Activated T-cell treated with anti-CD3 and anti-CD28 coated beads, Interleukin-2, amount 50 U/mL, for 24 hours (primary cell): ENCODE measurements around the gene NDE1.
"Not testable (repeated sequence)": the region's sequence is repeated elsewhere in the genome, so short reads cannot be mapped to it uniquely, and the experiment has no call there.

ENCODE experiments used
- DNase-seq: peaks from one replicate; pipeline ENCODE4 v3.0.0-alpha.2; 2020
- H3K27ac Mint-ChIP-seq: 2 replicates; pipeline ENCODE4 v1.8.0; 2020; ENCODE audit warnings: mild to moderate bottlenecking, mixed read lengths
- H3K27me3 Mint-ChIP-seq: 2 replicates; pipeline ENCODE4 v1.8.0; 2020; ENCODE audit warnings: mixed read lengths
- H3K36me3 Mint-ChIP-seq: 2 replicates; pipeline ENCODE4 v1.8.0; 2020; ENCODE audit warnings: low read depth, mixed read lengths
- H3K4me1 Mint-ChIP-seq: 2 replicates; pipeline ENCODE4 v1.8.0; 2020; ENCODE audit warnings: low read depth, mixed read lengths
- H3K4me3 Mint-ChIP-seq: 2 replicates; pipeline ENCODE4 v1.8.0; 2020; ENCODE audit warnings: mild to moderate bottlenecking, moderate library complexity, mixed read lengths
- H3K9me3 Mint-ChIP-seq: 2 replicates; pipeline ENCODE4 v1.8.0; 2020; ENCODE audit warnings: mixed read lengths

NDE1 gene

DNA sequence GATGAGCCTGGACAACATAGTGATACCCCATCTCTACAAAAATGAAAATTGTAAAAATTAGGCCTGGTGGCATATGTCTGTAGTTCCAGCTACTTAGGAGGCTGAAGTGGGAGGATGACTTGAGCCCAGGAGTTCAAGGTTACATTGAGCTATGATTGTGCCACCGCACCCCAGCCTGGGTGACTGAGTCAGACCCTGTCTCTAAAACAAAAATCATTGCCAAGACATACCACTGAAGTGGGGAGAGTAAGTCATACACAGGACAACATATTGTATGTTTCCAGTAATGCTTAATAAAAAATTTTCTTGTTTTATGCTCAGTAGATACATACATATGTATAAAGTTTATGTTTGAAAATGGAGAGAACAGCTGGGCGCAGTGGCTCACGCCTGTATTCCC, 39.2 kb downstream of the NDE1 start:
- peak overlapping the region; percentile 26 for H3K27ac Mint-ChIP-seq
- H3K4me1 Mint-ChIP-seq, result no peaks in the 10 kb centered on the region
- no peak overlapping the region for H3K4me3 Mint-ChIP-seq
- peaks cover 97% of the 10 kb centered on the region for H3K36me3 Mint-ChIP-seq
- no peaks in the 10 kb centered on the region for H3K9me3 Mint-ChIP-seq
- no peak for DNase-seq
- H3K27me3 Mint-ChIP-seq, result no peaks in the 10 kb centered on the region

DNA sequence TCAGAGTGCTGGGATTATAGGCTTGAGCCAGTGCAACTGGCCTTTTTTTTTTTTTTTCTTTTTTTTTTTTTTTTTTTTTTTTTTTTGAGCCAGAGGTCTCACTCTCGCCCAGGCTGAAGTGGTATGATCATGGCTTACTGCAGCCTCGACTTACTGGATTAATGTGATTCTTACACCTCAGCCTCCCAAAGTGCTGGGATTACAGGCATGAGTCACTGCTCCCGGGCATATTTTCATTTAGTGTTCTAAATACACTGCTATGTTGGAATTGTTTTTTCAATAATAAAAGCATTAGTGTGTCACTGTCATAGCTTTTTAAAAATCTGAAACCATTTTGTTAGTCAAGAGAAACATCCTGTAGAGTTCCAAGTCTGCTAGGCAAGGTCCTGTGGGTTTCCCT, 40.3 kb downstream of the NDE1 start:
- DNase-seq, result no peak
- H3K27me3 Mint-ChIP-seq, result no peaks in the 10 kb centered on the region
- peak overlapping the region; percentile 26 for H3K27ac Mint-ChIP-seq
- no peaks in the 10 kb centered on the region for H3K4me1 Mint-ChIP-seq
- no peak overlapping the region for H3K4me3 Mint-ChIP-seq
- H3K9me3 Mint-ChIP-seq, result no peaks in the 10 kb centered on the region
- H3K36me3 Mint-ChIP-seq, result peaks cover 97% of the 10 kb centered on the region

DNA sequence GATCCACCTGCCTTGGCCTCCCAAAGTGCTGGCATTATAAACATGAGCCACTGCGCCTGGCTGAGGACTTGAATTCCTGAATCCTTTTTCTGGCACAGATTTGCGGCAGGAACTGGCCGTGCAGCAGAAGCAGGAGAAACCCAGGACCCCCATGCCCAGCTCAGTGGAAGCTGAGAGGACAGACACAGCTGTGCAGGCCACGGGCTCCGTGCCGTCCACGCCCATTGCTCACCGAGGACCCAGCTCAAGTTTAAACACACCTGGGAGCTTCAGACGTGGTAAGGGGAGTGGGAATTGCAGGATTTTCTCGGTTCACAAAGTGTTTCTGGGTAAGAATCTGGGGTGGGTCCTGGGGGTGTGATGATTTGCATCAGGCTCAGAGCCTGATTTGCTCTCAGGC, 41.0 kb downstream of the NDE1 start:
- Mint-ChIP-seq H3K4me1 (no peaks in the 10 kb centered on the region), H3K36me3 (peaks cover 94% of the 10 kb centered on the region)

DNA sequence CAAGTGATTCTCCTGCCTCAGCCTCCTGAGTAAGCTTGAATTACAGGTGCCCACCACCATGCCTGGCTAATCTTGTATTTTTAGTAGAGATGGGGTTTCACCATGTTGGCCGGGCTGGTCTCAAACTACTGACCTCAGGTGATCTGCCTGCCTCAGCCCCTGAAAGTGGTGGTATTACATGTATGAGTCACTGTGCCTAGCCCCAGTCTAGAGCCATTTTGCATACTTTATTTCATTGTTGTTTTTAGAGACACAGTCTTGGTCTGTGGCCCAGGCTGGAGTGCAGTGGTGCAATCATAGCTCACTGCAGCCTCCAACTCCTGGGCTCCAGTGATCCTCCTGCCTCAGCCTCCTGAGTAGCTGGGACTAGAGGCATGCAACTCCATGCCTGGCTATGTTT, 42.5 kb downstream of the NDE1 start:
- Mint-ChIP-seq H3K27ac (peak overlapping the region; percentile 59), H3K36me3 (peaks cover 94% of the 10 kb centered on the region)
- not testable (repeated sequence) for H3K9me3 Mint-ChIP-seq, H3K27me3 Mint-ChIP-seq, H3K4me3 Mint-ChIP-seq, H3K4me1 Mint-ChIP-seq, DNase-seq

More for the DNA sequence above, 41.0 kb downstream of the NDE1 start:
- no peak for DNase-seq
- no peak overlapping the region for H3K4me3 Mint-ChIP-seq
- H3K9me3 Mint-ChIP-seq, result no peaks in the 10 kb centered on the region
- no peak overlapping the region for H3K27ac Mint-ChIP-seq
- no peaks in the 10 kb centered on the region for H3K27me3 Mint-ChIP-seq

DNA sequence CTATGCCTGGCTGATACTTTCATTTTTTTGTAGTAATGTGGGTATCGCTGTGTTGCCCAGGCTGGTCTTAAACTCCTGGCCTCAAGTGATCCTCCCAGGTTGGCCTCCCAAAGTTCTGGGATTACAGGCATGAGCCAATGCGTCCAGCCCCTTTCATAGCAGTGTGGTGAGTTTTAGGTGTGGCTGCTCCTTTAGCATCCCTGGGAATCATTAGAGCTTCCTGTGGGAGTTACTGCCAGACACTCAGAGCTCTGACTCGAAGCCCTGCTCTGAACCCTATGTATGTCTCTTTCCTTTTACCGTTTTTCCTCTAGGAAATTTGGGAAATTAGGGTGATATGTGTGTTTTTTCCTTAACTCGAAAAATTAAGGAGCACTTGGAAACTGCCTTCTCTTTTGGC, 44.5 kb downstream of the NDE1 start:
- Mint-ChIP-seq H3K4me1 (no peaks in the 10 kb centered on the region), H3K27me3 (no peaks in the 10 kb centered on the region), H3K9me3 (no peaks in the 10 kb centered on the region), H3K27ac (no peak overlapping the region), H3K4me3 (no peak overlapping the region), H3K36me3 (peaks cover 93% of the 10 kb centered on the region)
- no peak for DNase-seq

DNA sequence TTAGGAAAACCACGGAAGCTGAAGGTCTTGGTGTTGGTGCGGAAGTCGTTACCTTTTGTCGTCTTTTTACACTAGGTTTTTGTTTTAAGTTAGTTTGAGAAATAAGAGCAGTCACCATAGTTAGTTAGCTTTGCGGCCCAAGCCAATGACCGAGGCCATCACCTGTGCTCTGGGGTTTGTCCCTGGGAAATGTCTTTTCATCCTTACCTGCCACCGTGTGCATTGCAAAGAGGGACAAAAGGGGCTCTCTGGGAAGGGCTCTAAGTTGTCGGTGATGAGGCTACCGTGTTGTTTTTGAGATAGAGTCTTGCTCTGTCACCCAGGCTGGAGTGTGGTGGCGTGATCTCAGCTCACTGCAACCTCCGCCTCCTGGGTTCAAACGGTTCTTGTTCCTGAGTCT, 49.8 kb downstream of the NDE1 start:
- Mint-ChIP-seq H3K27ac (peak overlapping the region; percentile 14), H3K4me3 (no peak overlapping the region), H3K9me3 (no peaks in the 10 kb centered on the region), H3K4me1 (peaks cover 20% of the 10 kb centered on the region), H3K36me3 (peaks cover 93% of the 10 kb centered on the region), H3K27me3 (no peaks in the 10 kb centered on the region)
- DNase-seq, result no peak

DNA sequence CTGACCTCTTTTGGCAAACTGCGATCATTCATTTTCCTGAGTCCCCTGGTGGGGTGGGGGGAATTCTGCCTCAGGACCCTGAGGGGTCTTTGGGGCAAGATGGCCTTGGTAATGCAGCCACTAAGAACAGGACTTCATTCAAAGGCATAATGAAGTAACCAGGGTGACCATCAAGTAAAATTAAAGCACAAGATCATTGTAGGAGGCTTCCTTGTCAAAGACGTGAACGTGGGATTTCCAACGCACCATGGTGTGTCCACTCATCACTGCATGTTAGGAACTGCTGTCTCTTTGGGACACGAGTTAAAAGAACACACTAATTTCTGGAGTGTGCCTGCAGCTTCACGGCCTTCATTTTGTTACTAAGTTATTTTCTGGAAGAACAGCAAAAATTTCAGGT, 51.3 kb downstream of the NDE1 start:
- Mint-ChIP-seq H3K27ac (no peak overlapping the region), H3K4me3 (no peak overlapping the region), H3K9me3 (no peaks in the 10 kb centered on the region), H3K36me3 (peaks cover 93% of the 10 kb centered on the region), H3K4me1 (peaks cover 26% of the 10 kb centered on the region), H3K27me3 (no peaks in the 10 kb centered on the region)
- no peak for DNase-seq

DNA sequence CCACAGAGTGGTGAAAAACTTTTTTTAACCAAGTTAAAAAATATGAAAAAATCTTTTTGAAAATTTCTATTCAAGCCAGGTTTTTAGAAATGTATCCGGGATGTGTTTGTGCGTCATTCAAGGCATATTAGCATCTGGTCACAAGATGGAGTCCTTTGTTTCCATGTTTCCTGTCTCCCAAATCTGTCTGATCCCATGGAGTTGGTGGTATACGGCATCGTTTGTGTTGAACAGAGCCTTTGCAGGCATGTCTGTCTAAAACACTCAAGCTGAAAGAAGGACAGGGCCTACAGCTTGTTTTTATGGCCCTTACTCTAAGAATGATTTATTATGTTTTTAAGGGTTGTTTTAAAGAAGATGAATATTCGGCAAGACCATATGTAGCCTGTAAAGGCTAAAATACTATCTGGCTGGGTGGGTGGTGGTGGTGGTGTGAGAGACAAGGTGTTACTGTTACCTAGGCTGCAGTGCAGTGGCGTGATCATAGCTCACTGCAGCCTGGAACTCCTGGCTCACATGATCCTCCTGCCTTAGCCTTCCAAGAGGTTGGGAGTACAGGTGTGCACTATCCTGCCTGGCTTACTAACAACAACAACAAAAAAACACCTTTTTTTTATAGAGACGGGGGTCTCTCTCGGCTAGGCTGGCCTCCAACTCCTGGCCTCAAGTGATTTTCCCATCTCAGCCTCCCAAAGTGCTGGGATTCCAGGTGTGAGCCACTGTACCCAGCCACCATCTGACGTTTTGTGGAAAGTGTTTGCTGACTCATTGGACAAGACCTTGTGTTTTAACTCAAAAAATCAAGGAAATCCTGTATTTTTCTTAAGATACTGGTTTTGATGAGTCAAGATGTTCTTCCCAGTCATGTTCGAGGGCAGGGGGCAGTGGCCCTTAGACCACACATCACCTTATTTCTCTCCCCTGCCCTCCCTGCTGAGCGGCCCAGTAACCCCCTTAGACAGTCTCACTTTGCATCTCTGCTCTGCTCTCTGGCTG, 52.2 kb downstream of the NDE1 start:
- no peak overlapping the region for H3K4me3 Mint-ChIP-seq
- peak overlapping the region; percentile 74 for H3K27ac Mint-ChIP-seq
- H3K4me1 Mint-ChIP-seq, result peaks cover 26% of the 10 kb centered on the region
- H3K9me3 Mint-ChIP-seq, result no peaks in the 10 kb centered on the region
- DNase-seq, result no peak
- H3K27me3 Mint-ChIP-seq, result no peaks in the 10 kb centered on the region
- H3K36me3 Mint-ChIP-seq, result peaks cover 93% of the 10 kb centered on the region

DNA sequence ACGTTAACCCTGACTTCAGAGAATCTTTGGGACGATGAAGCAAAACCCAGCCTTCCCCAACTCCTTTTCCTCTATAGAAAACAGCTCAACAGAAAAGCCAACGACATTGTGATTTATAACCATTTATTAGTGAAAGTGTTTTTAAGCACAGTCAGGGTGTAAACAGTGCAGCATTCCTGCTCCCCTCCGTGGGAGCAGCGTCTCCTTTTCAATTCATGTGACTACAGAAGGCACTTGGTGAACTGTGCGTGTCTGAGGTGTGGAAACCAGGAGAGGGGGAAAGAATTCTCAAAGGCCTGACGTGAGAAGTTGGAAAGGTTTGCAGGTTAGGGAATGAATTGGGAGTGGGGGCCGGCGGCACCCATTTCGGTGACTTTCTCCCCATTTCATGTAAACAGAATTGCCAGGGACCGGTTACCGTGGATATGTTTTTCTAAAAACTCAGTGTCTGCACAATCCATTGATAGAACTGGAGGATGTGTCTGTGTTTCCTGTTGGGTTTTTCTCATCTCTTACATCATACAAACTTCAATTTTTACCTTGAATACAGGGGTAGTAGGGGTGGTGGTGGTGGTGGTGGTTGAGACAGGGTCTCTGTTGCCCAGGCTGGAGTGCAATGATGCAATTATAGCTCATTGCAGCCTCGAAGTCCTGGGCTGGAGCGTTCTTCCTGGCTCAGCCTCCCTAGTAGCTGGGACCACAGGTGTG, 53.1 kb downstream of the NDE1 start:
- peaks cover 26% of the 10 kb centered on the region for H3K4me1 Mint-ChIP-seq
- DNase-seq, result no peak
- peak overlapping the region; percentile 74 for H3K27ac Mint-ChIP-seq
- no peak overlapping the region for H3K4me3 Mint-ChIP-seq
- H3K9me3 Mint-ChIP-seq, result no peaks in the 10 kb centered on the region
- no peaks in the 10 kb centered on the region for H3K27me3 Mint-ChIP-seq
- peaks cover 94% of the 10 kb centered on the region for H3K36me3 Mint-ChIP-seq

DNA sequence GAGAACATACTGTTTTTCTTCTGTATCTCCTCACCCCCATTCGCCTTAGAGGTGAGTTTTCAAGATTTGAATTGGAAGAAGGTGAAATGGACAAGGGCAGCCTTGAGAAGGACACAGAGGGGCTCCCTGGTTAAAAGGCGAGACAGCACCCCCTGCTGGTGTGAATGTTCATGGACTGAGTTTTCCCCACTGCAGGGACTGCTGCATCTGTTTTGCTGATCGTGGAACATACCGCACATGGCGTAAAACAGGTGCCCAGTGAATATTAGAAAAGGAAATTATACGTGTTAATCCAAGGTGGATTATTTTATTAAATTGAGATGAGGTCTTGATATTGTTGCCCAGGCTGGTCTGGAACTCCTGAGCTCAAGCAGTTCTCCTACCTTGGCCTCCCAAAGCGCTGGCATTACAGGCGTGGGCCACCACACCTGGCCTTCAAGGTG, 54.5 kb downstream of the NDE1 start:
- peak overlapping the region; percentile 79 for H3K27ac Mint-ChIP-seq
- H3K36me3 Mint-ChIP-seq, result peaks cover 96% of the 10 kb centered on the region
- H3K9me3 Mint-ChIP-seq, result no peaks in the 10 kb centered on the region

DNA sequence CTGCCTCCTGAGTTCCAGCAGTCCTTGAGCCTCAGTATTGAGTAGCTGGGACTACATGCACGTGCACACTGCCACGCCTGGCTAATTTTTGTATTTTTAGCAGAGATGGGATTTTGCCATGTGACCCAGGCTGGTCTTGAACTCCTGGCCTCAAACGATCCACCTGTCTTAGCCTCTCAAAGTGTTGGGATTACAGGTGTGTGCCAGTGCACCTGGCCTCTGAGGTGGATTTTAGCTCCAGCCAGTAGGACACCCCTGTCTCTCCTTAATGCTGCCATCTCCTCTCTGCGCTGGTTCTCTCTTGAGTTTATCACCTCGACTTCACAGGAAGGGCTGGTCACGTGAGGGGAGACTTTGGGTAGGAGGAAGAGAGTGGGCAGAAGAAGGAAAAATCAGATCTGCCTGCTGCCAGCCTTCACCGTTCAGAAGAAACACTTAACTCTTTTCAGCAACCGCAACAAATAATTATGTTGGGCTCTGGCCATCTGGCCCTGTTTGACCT, 55.1 kb downstream of the NDE1 start:
- Mint-ChIP-seq H3K9me3 (no peaks in the 10 kb centered on the region), H3K27ac (peak overlapping the region; percentile 64), H3K36me3 (peaks cover 96% of the 10 kb centered on the region), H3K4me1 (peaks cover 26% of the 10 kb centered on the region), H3K4me3 (no peak overlapping the region), H3K27me3 (no peaks in the 10 kb centered on the region)
- DNase-seq, result no peak

More for the DNA sequence above, 54.5 kb downstream of the NDE1 start:
- DNase-seq, result peak; percentile 79
- Mint-ChIP-seq H3K4me1 (peaks cover 26% of the 10 kb centered on the region), H3K4me3 (no peak overlapping the region), H3K27me3 (no peaks in the 10 kb centered on the region)

DNA sequence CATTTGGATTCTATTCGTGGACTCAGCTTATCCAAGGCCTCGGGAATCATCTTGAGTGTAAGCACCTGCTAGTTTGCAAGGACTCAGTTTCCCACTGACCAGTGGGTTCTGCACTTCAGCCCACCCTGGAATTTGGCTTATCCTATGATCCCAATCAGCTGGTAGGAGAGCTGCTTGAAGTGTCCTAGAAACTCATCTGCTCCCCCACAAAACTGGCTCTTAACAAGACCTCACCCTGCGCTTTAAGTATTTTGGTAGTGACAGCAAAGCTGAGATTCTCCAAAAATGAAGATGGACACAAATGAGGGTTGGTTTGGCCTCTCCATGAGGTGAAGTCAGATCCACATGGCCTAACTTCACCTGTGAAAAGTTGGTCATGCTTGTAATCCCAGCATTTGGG, 57.3 kb downstream of the NDE1 start:
- H3K27me3 Mint-ChIP-seq, result no peaks in the 10 kb centered on the region
- DNase-seq, result no peak
- H3K27ac Mint-ChIP-seq, result no peak overlapping the region
- H3K36me3 Mint-ChIP-seq, result peaks cover 81% of the 10 kb centered on the region
- H3K4me1 Mint-ChIP-seq, result peaks cover 26% of the 10 kb centered on the region
- no peaks in the 10 kb centered on the region for H3K9me3 Mint-ChIP-seq
- no peak overlapping the region for H3K4me3 Mint-ChIP-seq

DNA sequence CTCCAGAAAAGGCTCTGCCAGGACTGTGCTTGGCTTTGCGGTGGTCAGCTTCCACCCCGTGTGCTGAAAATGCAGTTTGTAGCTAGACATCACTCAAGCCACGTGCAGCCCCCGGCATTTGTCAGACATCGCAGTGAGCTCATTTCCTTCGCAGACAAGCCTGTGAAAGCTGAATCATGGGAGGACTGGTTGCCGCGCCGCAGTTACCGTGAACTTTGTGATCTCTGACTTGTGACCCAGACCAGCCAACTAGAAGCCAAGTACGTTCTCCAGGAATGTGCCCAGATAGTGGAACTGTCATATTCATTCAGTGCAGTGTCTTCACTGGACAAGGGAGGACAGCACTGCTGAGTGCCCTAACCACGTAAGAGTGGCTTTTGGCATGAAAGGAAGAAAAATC, 58.1 kb downstream of the NDE1 start:
- Mint-ChIP-seq H3K4me3 (no peak overlapping the region), H3K4me1 (peaks cover 25% of the 10 kb centered on the region), H3K36me3 (peaks cover 78% of the 10 kb centered on the region), H3K27ac (peak overlapping the region; percentile 3), H3K9me3 (no peaks in the 10 kb centered on the region), H3K27me3 (no peaks in the 10 kb centered on the region)
- DNase-seq, result no peak

DNA sequence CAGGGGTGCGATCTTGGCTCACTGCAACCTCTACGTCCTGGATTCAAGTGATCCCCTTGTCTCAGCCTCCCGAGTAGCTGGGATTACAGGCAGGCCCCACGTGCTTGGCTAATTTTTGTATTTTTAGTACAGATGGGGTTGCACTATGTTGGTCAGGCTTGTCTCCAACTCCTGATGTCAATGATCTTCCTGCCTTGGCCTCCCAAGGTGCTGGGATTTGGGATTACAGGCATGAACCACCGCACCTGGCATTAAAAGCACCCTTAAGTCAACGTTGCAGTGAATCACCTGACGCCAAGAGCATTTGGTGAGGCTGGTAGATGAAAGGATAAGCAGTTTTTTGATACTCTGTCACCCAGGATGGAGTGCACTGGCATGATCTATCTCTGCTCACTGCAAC, 59.0 kb downstream of the NDE1 start:
- DNase-seq, result no peak
- Mint-ChIP-seq H3K36me3 (peaks cover 76% of the 10 kb centered on the region), H3K27me3 (no peaks in the 10 kb centered on the region), H3K4me3 (no peak overlapping the region), H3K27ac (no peak overlapping the region), H3K4me1 (peaks cover 18% of the 10 kb centered on the region), H3K9me3 (no peaks in the 10 kb centered on the region)
